GM21786 (cell line): Measurements from ENCODE around the gene RNF175.

Source experiments
- ATAC-seq: cut with Tn5 transposase; IDR thresholded peaks from one replicate; pipeline ENCODE4 v1.9.1; 2021; ENCODE audit not compliant: unreplicated experiment

Gene RNF175

GRCh38 chr4:153785910-153786721 lies 26.3 kb upstream of the RNF175 start:
- ATAC-seq: no peak

- no peak for ATAC-seq
Measured at GRCh38 chr4:153784166-153784699, 24.4 kb upstream of the RNF175 start.

GRCh38 chr4:153782581-153782980 lies 22.8 kb upstream of the RNF175 start:
- ATAC-seq: no peak

DNA sequence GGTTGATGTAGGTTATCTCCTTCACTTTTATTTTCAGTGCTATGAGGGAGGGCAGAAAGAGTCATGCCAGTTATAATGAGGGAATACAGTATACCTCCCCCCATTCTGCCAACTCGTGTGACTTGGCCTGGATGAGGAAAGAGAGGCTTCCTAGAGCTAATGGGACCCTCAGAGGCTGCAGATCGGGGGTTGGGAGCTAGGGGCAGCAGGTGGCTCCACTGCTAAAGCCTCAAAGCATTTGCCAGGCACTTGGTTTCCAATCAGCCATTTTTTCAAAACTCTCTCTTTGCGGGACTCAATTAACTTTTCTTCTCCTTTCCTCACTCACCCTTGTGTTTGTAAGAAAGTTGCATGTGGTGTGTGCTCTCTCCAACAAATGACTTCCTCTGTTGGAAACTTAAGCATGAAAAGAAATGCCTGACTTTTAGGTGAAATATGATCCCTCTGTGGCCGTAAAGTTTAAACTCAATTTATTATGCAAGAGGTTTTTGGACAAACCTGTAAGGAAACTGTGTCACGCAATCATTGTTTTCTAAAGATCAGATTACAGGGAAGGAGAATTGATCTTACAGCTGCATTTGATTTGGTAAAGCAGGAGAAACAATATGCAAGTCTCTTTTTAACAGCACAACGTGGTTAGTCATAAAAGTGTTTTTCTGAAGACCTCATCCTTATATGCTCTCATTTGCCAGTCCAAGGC lies 22.0 kb upstream of the RNF175 start:
- no peak for ATAC-seq

DNA sequence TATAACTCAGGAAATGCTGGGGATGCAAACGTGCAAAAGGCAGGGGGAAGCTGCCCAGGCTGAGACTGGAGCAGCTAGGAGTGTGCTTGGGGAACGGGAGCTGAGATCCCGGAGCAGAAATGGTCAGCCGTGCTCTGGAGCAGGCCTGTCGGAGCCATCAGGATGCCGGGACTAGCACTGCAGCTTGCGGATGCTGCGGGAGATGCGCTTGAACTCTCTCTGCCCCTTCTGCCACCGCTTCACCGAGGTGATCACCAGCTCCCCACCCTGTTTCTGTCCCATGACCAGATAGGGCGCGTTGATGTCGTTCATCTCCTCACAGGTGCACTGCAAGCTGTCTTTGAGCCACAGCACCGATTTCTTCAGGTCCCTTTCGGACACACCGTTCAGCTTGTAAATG lies 21.5 kb upstream of the RNF175 start:
- no peak for ATAC-seq

- ATAC-seq: peak; percentile 70
Measured at GRCh38 chr4:153780876-153781275, 21.1 kb upstream of the RNF175 start.

DNA sequence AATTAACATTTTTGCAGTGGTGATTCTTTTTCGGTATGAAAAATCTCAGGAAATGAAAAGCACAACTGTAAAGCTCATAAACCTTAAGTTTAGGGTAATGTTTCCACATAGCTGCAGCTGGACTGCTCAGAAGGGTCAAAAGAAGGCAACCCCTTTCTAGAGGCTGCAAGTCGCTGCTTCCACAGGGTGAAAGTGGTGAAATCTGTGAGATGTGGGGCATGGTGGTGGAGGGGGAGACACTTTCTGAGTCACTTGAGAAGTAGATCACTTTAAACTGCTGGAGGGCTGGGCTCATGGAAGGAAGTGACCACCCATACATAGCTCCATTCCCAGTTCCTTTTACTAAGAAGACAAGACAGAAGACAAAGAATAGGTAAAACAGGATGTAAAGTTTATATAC lies 20.4 kb upstream of the RNF175 start:
- ATAC-seq: no peak

DNA sequence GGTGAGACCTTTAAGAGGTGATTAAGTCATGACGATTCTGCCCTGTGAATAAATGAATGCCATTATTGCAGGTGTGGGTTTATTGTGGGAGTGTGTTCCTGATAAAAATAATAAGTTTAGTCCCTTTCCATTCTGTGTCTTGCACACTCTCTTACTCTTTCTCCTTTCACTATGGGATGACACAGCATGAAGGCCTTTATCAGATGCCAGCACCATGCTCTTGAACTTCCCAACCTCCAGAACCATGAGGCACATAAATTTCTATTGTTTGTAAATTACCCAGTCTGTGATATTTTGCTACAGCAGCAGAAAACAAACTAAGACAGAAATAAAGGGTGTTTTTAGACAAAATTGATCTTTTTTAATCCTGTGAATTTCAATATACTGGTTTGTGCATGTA lies 18.6 kb upstream of the RNF175 start:
- ATAC-seq: no peak

DNA sequence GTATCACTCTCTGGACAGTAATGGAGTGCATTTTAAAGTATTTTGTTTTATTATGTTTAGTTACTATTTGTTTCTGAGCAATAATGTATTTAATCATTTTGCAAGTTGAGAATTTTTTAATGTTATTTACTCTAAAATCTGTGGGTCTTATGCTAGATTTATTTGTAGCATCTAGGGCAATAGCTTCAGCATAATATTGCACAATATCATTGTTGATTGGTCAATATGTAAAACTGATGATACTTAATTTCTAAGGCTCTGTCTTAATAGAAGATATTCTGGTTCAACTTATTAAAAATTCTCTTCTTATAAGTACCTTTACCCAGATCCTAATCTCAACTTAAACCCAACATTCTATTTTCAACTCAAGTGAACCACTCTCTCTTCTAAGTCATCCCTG lies 17.6 kb upstream of the RNF175 start:
- no peak for ATAC-seq

GRCh38 chr4:153776601-153777000 lies 16.8 kb upstream of the RNF175 start:
- ATAC-seq: no peak

- ATAC-seq: no peak
Measured at GRCh38 chr4:153773236-153773690, 13.4 kb upstream of the RNF175 start.

DNA sequence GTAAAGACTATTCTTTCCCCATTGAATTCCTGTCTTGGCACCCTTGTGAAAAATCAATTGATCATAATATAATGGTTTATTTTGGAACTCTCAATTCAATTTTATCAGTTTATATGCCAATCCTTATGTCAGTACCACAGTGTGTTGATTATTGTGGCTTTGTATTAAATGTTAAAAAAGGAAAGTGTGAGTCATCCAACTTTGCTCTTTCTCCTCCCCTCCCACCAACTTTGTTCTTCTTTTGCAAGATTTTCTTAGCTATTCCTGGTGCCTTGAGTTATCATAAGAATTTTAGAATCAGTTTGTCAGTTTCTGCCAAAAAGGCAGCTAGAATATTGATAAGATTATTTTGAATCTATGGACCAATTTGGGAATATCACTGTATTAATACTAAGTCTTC lies 11.2 kb upstream of the RNF175 start:
- ATAC-seq: no peak

DNA sequence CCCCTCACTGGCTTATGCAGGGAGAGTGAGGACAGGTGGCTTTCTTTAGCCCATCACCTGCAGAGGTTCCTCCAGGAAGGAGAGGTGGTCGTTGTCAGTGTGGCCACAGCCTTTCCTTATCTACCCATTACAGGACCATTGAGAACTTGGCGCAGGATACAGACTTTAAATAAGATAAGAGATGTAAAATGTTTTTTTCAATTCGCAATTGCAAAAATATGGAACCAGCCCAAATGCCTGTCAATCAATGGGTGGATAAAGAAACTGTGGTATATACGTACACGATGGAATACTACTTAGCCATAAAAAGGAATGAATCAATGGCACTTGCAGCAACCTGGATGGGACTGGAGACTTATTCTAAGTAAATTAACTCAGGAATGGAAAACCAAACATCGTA lies 6.9 kb upstream of the RNF175 start:
- ATAC-seq: no peak

DNA sequence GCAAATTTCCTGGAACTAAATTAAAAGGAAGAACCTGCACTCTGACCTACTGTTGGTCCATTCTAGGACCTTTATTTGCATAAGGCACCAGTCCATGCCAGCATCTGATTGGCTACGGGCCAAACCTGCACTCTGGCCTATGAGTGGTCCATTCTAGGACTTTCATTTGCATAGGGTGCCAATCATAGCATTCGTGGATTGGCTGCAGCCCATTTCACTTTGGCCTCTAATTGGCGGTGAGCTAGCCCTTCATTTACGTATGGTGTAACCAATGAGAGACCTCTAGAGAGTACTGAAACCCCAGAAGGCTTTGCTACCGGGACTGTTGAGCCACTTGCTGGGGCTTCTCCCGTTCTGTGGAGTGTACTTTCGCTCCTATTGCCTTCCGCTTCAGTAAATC lies 6.1 kb upstream of the RNF175 start:
- ATAC-seq: no peak

DNA sequence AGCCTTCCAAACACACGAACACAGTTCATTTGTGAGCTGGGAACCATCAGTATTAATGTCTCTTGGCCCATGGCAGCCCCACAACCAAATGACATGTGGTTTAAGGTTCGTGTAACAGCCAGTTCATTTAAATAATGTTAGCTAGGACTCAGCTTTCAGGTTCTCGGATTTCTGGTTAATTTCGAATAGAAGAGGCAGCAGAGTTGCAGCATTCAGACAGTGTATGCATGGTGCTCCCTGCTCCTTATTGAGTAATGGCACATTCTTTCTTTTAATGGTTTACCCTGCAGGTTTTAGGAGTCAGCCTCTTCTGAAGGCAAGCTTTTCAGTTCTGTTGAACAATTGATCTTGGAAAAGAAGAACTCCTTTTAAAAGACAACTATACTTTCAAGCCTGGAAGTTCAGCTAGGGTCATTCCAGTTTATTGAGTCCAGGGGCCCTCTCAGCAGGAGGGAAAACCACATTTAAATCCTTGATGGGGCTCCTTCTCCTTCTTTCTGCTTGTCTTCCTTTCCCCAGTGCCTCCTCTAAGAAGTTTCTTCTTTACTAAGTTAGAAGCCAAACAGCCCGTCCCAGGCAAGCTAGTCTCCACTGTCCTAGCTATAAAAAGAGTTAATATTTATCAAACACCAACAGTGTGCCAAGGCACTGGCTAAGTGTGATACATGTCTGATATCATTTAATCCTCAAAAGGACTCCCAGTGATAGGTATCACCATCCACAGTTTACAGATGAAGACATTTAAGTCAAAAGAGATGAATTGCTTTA lies 5.0 kb upstream of the RNF175 start:
- ATAC-seq: no peak

- ATAC-seq: no peak
Measured at GRCh38 chr4:153763404-153763803, 3.6 kb upstream of the RNF175 start.

- no peak for ATAC-seq
Measured at GRCh38 chr4:153758688-153759406, 977 bp downstream of the RNF175 start.

- no peak for ATAC-seq
Measured at GRCh38 chr4:153758136-153758535, 1.7 kb downstream of the RNF175 start.

DNA sequence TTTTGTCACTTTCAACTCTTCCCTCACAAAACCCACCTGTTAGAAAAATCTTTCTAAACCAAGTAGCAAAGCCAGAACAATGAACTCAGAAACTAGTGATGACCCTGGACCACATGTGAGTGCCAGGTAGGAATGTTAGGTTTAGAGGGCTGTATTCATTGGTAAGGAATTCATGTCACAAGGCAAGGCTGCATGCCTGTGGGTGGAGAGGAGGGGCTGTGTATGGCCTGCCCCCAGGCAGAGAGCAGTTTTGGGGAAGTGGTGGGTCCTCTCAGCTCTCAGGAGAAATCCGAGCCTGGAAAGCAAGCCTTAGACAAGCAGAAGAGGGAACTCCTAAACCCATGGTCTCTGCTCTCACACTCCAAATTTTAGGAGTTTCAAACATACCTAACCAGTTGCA lies 2.4 kb downstream of the RNF175 start:
- no peak for ATAC-seq

GRCh38 chr4:153755186-153755585 lies 4.6 kb downstream of the RNF175 start:
- ATAC-seq: no peak
